Pancreas (tissue), 10 donors: ENCODE measurements around the gene CAVIN2. TPM values are rescaled to one million over a fixed set of nuclear protein-coding genes. Genes with fewer than 3 reads are reported as not detected.

ENCODE experiments used
- ATAC-seq, 4 donors: fragments of 200-7000 bp; cut with Tn5 transposase; one replicate each; pipeline versions ENCODE4 v1.8.0 to v1.9.1; 2020; ENCODE audit warnings: mild to moderate bottlenecking in 4 of 4, moderate library complexity in 4 of 4
- DNase-seq, 6 donors: peaks; one replicate each; pipeline ENCODE4 v3.0.0-alpha.2; 2020
- FAIRE-seq: peaks from 2 replicates; lab custom pipeline; 2012; peaks lifted over from hg19 to GRCh38; lab: Jason Lieb, UNC
- H3K27ac ChIP-seq, 4 donors: fragments of 200-600 bp; sonication (generic); 1 replicate in 3 of 4; 2 replicates in 1 of 4; pipeline versions ENCODE4 v1.5.0 to v1.8.0; 2020
- H3K27me3 ChIP-seq, 4 donors: fragments of 200-600 bp; one replicate each; pipeline ENCODE4 v1.8.0; 2021
- H3K36me3 ChIP-seq, 3 donors: fragments of 200-600 bp; sonication (generic) in 1 of 3; one replicate each; pipeline versions ENCODE4 v1.5.0 to v1.8.0; 2020 to 2021
- H3K4me1 ChIP-seq, 3 donors: fragments of 200-600 bp; one replicate each; pipeline ENCODE4 v1.8.0; 2021
- H3K4me3 ChIP-seq, 4 donors: fragments of 200-600 bp; sonication (generic) in 2 of 4; one replicate each; pipeline versions ENCODE4 v1.5.0 to v1.8.0; 2020 to 2021
- H3K9me3 ChIP-seq, 4 donors: fragments of 200-600 bp; one replicate each; pipeline ENCODE4 v1.8.0; 2021
- CTCF ChIP-seq, 4 donors: fragments of 200-600 bp; sonication (generic) in 3 of 4; IDR thresholded peaks; one replicate each; pipeline versions ENCODE4 v1.5.0 to v1.8.0; 2021; ENCODE audit warnings: antibody characterized with exemption in 4 of 4
- WGBS, 2 donors: extraction: QIAGEN DNeasy Blood & Tissue Kit; methylation state at CpG; one replicate each; pipeline ENCODE4 v1.1.7; 2013; 5-methylcytosine and 5-hydroxymethylcytosine counted together
- intact Hi-C, 3 donors: fragments of 100-400 bp; cut with DNase I; formaldehyde crosslinking; loops; one replicate each; pipeline versions ENCODE4 v1.11.1 to v1.14.2; 2022
- polyA plus RNA-seq, 2 donors: library from polyadenylated mRNA; stranded (reverse); fragments of 200-250 nt; gene quantifications; one replicate each; pipeline ENCODE4 v1.2.3, GENCODE V29; 2013
- total RNA-seq, 6 donors: library from RNA; stranded (reverse); fragmentation: NEBNext Ultra II Directional in 4 of 6; extraction: Animal tissue kit (Norgen Biotek cat#: 25700) in 4 of 6; gene quantifications; one replicate each; pipeline versions ENCODE4 v1.2.1 to v1.2.4, GENCODE V29; 2021 to 2023
- donor health status: healthy with polysubstance abuse.
- donor health status: DM: no; HTN: no; CAD: no; lungs with moderate emphysema.
- donor health status: DM: no; HTN: no; CAD: no.
- donor health status: control.
- donor health status: control.
- donor health status: Bipolar disorder and iron deficiency.
- donor health status: DM: yes; HTN: yes; CAD: no.
- donor health status: DM: no; HTN: no; CAD: no.
- donor health status: DM: no; HTN: no; CAD: no.
- donor health status: DM: yes; HTN: yes; CAD: no.

The CAVIN2 gene
- total and polyA plus RNA-seq, 8 donors, result 1.3 to 7.0 (median 4.6) TPM

GRCh38 chr2:191800874-191801273 is 46.0 kb downstream of the CAVIN2 start:
- no peak for TF ChIP-seq CTCF (IDR thresholded peaks at IDR 0.05)
- intact Hi-C loops, result no loop called here
- Histone ChIP-seq H3K36me3 (no peaks in the 10 kb centered on the region), H3K27ac (no peak overlapping the region), H3K9me3 (no peaks in the 10 kb centered on the region), H3K4me1 (no peaks in the 10 kb centered on the region), H3K27me3 (no peaks in the 10 kb centered on the region), H3K4me3 (no peak overlapping the region)
- DNase-seq (no peak), FAIRE-seq (no peak), ATAC-seq (no peak)
- WGBS, 2 donors, result 80 to 83% methylated on average over 1 of the region's 1 CpG

- H3K27ac ChIP-seq, result no peak overlapping the region
- H3K27me3 ChIP-seq, result no peaks in the 10 kb centered on the region
- no peak for ATAC-seq
- 78 to 89% methylated on average over 2 of the region's 2 CpGs for WGBS, 2 donors
- no peaks in the 10 kb centered on the region for H3K4me1 ChIP-seq
- H3K36me3 ChIP-seq, result no peaks in the 10 kb centered on the region
- no peak for TF ChIP-seq CTCF (IDR thresholded peaks at IDR 0.05)
- FAIRE-seq, result no peak
- intact Hi-C loops, result no loop called here
- no peak overlapping the region for H3K4me3 ChIP-seq
- DNase-seq, result no peak
- H3K9me3 ChIP-seq, result no peaks in the 10 kb centered on the region
Measured at GRCh38 chr2:191799526-191799925, 47.4 kb downstream of the CAVIN2 start.

GRCh38 chr2:191797942-191798876 is 48.7 kb downstream of the CAVIN2 start:
- no peak overlapping the region for H3K27ac ChIP-seq
- ATAC-seq (no peak), DNase-seq (no peak), FAIRE-seq (no peak)
- H3K4me3 ChIP-seq, result no peak overlapping the region
- intact Hi-C loops, result no loop called here
- H3K36me3 ChIP-seq, result no peaks in the 10 kb centered on the region
- no peak for TF ChIP-seq CTCF (IDR thresholded peaks at IDR 0.05)
- no peaks in the 10 kb centered on the region for H3K27me3 ChIP-seq
- no peaks in the 10 kb centered on the region for H3K9me3 ChIP-seq
- no peaks in the 10 kb centered on the region for H3K4me1 ChIP-seq
- WGBS, 2 donors, result 62 to 68% methylated on average over 2 of the region's 2 CpGs

GRCh38 chr2:191797500-191797899 is 49.4 kb downstream of the CAVIN2 start:
- Histone ChIP-seq H3K27ac (no peak overlapping the region), H3K4me3 (no peak overlapping the region), H3K27me3 (no peaks in the 10 kb centered on the region), H3K4me1 (no peaks in the 10 kb centered on the region), H3K9me3 (no peaks in the 10 kb centered on the region), H3K36me3 (no peaks in the 10 kb centered on the region)
- intact Hi-C loops, result no loop called here
- ATAC-seq (no peak), FAIRE-seq (no peak), DNase-seq (no peak)
- 53 to 62% methylated on average over 4 of the region's 4 CpGs for WGBS, 2 donors
- no peak for TF ChIP-seq CTCF (IDR thresholded peaks at IDR 0.05)

- ATAC-seq (no peak), DNase-seq (no peak), FAIRE-seq (no peak)
- H3K27ac ChIP-seq, result no peak overlapping the region
- H3K27me3 ChIP-seq, result no peaks in the 10 kb centered on the region
- no peak for TF ChIP-seq CTCF (IDR thresholded peaks at IDR 0.05)
- no peaks in the 10 kb centered on the region for H3K36me3 ChIP-seq
- no peak overlapping the region for H3K4me3 ChIP-seq
- intact Hi-C loops, result no loop called here
- no peaks in the 10 kb centered on the region for H3K9me3 ChIP-seq
- no peaks in the 10 kb centered on the region for H3K4me1 ChIP-seq
- WGBS, 2 donors, result 75 to 83% methylated on average over 2 of the region's 2 CpGs
Measured at GRCh38 chr2:191795715-191796114, 51.2 kb downstream of the CAVIN2 start.
